ENCODE measurements around the gene LMAN1. TPM values are rescaled to one million over a fixed set of nuclear protein-coding genes. Genes with fewer than 3 reads are reported as not detected.

LMAN1 gene, protein sequence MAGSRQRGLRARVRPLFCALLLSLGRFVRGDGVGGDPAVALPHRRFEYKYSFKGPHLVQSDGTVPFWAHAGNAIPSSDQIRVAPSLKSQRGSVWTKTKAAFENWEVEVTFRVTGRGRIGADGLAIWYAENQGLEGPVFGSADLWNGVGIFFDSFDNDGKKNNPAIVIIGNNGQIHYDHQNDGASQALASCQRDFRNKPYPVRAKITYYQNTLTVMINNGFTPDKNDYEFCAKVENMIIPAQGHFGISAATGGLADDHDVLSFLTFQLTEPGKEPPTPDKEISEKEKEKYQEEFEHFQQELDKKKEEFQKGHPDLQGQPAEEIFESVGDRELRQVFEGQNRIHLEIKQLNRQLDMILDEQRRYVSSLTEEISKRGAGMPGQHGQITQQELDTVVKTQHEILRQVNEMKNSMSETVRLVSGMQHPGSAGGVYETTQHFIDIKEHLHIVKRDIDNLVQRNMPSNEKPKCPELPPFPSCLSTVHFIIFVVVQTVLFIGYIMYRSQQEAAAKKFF
- total RNA-seq = 10 to 100 TPM; 61.5 to 83.7 (median 69.8) TPM

DNA sequence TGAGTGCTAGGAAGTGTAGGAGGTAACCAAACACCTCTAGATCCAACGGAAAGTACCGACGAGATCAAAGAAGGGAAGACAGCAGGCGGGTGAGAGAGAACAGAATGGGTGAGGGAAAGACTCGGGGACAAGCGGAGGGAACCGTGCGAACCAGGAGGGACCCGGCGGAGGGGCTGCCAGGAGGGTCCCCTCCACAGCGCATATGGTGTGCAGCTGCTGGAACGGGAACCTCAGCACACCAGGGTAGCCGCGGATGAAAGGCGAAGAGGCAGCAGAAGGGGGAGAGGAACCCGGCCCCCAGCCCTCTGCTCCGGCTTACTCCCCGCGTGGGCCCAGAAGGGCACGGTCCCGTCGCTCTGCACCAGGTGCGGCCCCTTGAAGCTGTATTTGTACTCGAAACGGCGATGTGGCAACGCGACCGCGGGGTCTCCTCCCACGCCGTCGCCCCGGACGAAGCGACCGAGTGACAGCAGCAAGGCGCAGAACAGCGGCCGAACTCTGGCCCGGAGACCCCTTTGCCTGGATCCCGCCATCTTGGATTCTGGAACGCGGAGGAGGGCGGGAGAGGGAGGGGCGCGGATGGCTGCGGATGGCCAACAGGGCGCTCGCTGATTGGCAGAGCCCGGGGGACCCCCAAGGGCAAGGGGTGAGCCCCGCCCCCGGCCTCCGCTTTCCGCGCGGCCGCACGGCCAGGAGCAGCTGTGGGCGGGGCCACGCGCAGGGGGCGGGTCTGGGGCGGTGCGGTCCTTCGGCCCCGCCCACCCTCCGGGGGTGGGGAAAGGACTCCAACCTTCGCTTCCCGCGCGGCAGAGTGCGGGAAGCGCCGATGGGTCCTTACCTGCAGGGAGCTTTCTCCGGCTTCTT is at the start of gene LMAN1:
Gene LMAN1, minus strand, starts transcription at position 554 of the 864 bp plus-strand sequence. Its CDS starts 21 bp downstream, at position 533.
- Histone ChIP-seq H3K36me3 (peaks cover 0 to 15% (median 0%) of the 10 kb centered on the region in 3 donors), H3K4me1 (peaks cover 0 to 36% (median 12%) of the 10 kb centered on the region in 4 donors), H3K27ac (peak within 1 kb of the TSS; percentile 84 to 93 (median 90)), H3K9me3 (no peaks in the 10 kb centered on the region), H3K4me3 (peak within 1 kb of the TSS; percentile 79 to 90 (median 86)), H3K27me3 (no peaks in the 10 kb centered on the region)
- TF ChIP-seq EP300 (IDR thresholded peaks at IDR 0.05) = peak in 1 of 2 donors; percentile 73
- peak in 1 of 2 donors; percentile 48 for TF ChIP-seq POLR2A (IDR thresholded peaks at IDR 0.05)
- no peak for TF ChIP-seq CTCF (IDR thresholded peaks at IDR 0.05)
- peak; percentile 86 to 90 for DNase-seq (ENCODE audit: low spot score in 2 of 2)
- WGBS, 2 donors = 1% methylated on average over 23 to 48 of the region's 76 CpGs

- TF ChIP-seq CTCF (IDR thresholded peaks at IDR 0.05) (peak; percentile 78 to 93 (median 80)), POLR2A (IDR thresholded peaks at IDR 0.05) (no peak)
- 17 to 25% methylated on average over 13 of the region's 13 CpGs for WGBS, 2 donors
- H3K4me1 ChIP-seq = no peaks in the 10 kb centered on the region
- no peak overlapping the region for H3K4me3 ChIP-seq
- no peaks in the 10 kb centered on the region for H3K36me3 ChIP-seq
- no peaks in the 10 kb centered on the region for H3K9me3 ChIP-seq
- H3K27me3 ChIP-seq = no peaks in the 10 kb centered on the region
- DNase-seq (ENCODE audit: low spot score in 2 of 2) = peak; percentile 38 to 77
- no peak overlapping the region for H3K27ac ChIP-seq
These were observed 43.5 kb upstream of the LMAN1 start for GRCh38 chr18:59402432-59403090.

DNA sequence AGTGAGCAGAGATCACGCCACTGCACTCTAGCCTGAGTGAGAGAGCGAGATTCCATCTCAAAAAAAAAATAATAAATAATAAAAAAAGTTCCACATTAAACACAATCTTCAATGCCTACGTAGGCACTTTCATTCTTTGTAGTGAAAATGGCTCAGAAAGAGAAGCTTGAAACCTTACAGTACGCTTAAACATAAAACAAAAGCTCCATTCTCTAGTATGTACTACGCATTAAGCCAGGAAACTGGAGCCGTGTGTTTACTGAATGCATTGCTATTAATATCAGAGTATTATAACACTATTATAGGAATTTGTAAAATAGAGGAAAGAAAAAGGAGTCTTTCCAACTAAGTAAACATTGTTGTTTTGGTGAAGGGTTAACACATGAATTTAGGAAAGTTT is 41.3 kb upstream of the LMAN1 start:
- no peak for DNase-seq (ENCODE audit: low spot score in 2 of 2)
- Histone ChIP-seq H3K4me1 (no peaks in the 10 kb centered on the region), H3K4me3 (no peak overlapping the region), H3K27me3 (no peaks in the 10 kb centered on the region), H3K27ac (no peak overlapping the region), H3K9me3 (no peaks in the 10 kb centered on the region), H3K36me3 (no peaks in the 10 kb centered on the region)
- WGBS, 2 donors = 57 to 64% methylated on average over 6 of the region's 6 CpGs
- TF ChIP-seq POLR2A (IDR thresholded peaks at IDR 0.05) = no peak
- TF ChIP-seq EP300 (IDR thresholded peaks at IDR 0.05) = no peak
- TF ChIP-seq CTCF (IDR thresholded peaks at IDR 0.05) = no peak

DNA sequence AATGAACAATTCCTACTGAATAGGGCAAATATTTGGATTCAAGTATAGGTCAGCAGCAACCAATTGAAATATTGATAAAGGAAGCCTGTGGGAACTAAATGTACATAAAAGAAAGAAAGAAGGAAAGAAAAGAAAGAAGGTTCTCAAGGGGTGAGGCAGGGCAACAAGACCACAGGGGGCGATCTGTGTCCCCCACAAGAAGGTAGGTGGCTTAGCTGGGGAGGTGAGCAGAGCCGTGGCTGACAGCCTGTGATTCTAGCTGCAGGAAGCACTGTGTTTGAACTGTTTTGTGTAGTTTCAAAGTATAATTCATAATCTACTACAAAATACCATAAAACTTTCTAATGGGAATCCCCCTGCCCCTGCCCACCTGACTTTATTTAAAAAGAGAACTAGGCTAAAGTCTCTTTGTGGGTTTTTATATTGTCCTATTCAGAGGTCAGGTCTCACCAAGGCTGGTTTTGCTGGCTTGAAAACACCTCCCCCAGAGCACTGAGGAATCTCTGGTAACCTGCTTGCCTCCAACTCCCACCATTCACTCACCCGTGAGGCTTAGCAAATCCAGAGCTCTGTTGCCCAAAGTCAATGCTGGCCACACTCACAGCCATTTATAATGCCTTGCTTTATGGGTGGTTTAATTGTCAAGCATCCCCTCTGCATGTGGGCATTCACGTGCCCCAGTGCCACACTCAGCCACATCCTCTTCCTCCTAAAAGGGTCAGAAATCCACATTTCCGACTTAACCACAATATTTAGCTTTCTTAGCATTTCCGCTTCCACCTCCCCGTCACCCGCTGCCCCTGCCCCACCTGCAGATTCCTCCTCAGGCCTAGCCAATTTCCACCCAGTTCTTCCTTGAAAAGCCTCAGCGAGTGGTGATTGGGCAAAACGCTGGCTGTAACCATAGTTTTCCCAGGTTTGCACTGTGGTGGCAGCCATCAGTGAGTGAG is 36.4 kb upstream of the LMAN1 start:
- DNase-seq (ENCODE audit: low spot score in 2 of 2) = no peak
- TF ChIP-seq POLR2A (IDR thresholded peaks at IDR 0.05) = no peak
- no peak for TF ChIP-seq CTCF (IDR thresholded peaks at IDR 0.05)
- no peak for TF ChIP-seq EP300 (IDR thresholded peaks at IDR 0.05)
- H3K27me3 ChIP-seq = peaks cover 0 to 4% of the 10 kb centered on the region in 2 donors
- WGBS, 2 donors = 70 to 81% methylated on average over 10 of the region's 10 CpGs
- no peak overlapping the region for H3K27ac ChIP-seq
- no peak overlapping the region for H3K4me3 ChIP-seq
- H3K4me1 ChIP-seq = no peaks in the 10 kb centered on the region
- no peaks in the 10 kb centered on the region for H3K36me3 ChIP-seq
- no peaks in the 10 kb centered on the region for H3K9me3 ChIP-seq

All from tibial nerve (tissue), 4 donors.